BJ (cell line): ENCODE data around the gene PKIB. TPM values are rescaled to one million over a fixed set of nuclear protein-coding genes. Genes with fewer than 3 reads are reported as not detected.

Source experiments
- CTCF ChIA-PET: fragments of 350-600 bp; formaldehyde crosslinking; extraction: SDS; loops from one replicate; lab custom pipeline; 2021; ENCODE audit warnings: antibody characterized with exemption, inconsistent platforms; lab: Yijun Ruan, JAX
- POLR2A ChIA-PET: fragments of 300-600 bp; sonication (Branson Sonifier 250); formaldehyde crosslinking; extraction: SDS; loops from one replicate; lab custom pipeline; 2021; ENCODE audit warnings: antibody characterized with exemption; lab: Charles Lee
- DNase-seq: peaks from one replicate; pipeline ENCODE4 v3.0.0-alpha.2; 2011; ENCODE audit warnings: low read depth
- H3K27me3 ChIP-seq: 2 replicates; pipeline ENCODE4 v1.6.0; 2011; ENCODE audit warnings: low read length; ENCODE audit not compliant: control insufficient read depth, insufficient read depth
- H3K36me3 ChIP-seq: 2 replicates; pipeline ENCODE4 v1.5.1; 2011; ENCODE audit warnings: low read length; ENCODE audit not compliant: control insufficient read depth, insufficient read depth
- H3K4me3 ChIP-seq: 2 replicates; pipeline ENCODE4 v1.5.1; 2011; ENCODE audit warnings: low read depth, mild to moderate bottlenecking, control low read depth, low read length
- polyA plus RNA-seq: library from polyadenylated mRNA; depleted of rRNA; stranded (reverse); fragments of >200 nt; gene quantifications from 2 replicates; pipeline ENCODE4 v1.2.3, GENCODE V29; 2011
- TF ChIP-seq, protein P1 (sequence below): IDR thresholded peaks from 2 replicates; pipeline ENCODE4 v1.5.1; 2011; ENCODE audit warnings: low read depth, mild to moderate bottlenecking, control low read depth, inconsistent platforms, low read length, moderate library complexity; ENCODE audit not compliant: insufficient read depth

PKIB gene
- polyA plus RNA-seq, 1 experiment = not detected

- POLR2A ChIA-PET = no interaction called here
- CTCF ChIA-PET = no interaction called here
- DNase-seq = no peak
- H3K27me3 ChIP-seq = peaks cover 10% of the 10 kb centered on the region
- TF ChIP-seq, protein P1, sequence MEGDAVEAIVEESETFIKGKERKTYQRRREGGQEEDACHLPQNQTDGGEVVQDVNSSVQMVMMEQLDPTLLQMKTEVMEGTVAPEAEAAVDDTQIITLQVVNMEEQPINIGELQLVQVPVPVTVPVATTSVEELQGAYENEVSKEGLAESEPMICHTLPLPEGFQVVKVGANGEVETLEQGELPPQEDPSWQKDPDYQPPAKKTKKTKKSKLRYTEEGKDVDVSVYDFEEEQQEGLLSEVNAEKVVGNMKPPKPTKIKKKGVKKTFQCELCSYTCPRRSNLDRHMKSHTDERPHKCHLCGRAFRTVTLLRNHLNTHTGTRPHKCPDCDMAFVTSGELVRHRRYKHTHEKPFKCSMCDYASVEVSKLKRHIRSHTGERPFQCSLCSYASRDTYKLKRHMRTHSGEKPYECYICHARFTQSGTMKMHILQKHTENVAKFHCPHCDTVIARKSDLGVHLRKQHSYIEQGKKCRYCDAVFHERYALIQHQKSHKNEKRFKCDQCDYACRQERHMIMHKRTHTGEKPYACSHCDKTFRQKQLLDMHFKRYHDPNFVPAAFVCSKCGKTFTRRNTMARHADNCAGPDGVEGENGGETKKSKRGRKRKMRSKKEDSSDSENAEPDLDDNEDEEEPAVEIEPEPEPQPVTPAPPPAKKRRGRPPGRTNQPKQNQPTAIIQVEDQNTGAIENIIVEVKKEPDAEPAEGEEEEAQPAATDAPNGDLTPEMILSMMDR = no peak
- no peak overlapping the region for H3K4me3 ChIP-seq
- H3K36me3 ChIP-seq = no peaks in the 10 kb centered on the region
These were observed 2.6 kb downstream of the PKIB start for GRCh38 chr6:122612838-122613237.

DNA sequence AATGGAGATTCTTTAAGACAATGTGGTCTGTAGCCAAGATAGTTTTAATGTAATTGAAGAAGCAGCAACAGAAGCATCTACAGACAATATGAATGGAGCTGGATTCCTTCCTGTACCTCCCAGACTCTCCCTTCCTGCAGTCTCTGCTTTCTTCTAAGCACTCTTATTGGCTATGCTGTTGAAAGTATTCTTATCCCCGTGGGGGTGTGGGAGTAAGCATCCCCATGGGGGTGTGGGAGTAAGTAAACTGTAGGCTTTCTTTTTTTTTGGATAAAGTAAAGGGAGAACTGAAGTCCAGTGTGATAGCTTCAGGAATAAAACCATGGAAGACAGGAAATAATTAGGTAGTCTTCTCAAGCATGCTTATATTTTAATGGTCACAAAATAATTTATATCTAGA is 4.1 kb downstream of the PKIB start:
- no peaks in the 10 kb centered on the region for H3K36me3 ChIP-seq
- DNase-seq = no peak
- POLR2A ChIA-PET = no interaction called here
- H3K4me3 ChIP-seq = no peak overlapping the region
- H3K27me3 ChIP-seq = peaks cover 10% of the 10 kb centered on the region
- CTCF ChIA-PET = no interaction called here
- TF ChIP-seq, protein P1 = no peak

DNA sequence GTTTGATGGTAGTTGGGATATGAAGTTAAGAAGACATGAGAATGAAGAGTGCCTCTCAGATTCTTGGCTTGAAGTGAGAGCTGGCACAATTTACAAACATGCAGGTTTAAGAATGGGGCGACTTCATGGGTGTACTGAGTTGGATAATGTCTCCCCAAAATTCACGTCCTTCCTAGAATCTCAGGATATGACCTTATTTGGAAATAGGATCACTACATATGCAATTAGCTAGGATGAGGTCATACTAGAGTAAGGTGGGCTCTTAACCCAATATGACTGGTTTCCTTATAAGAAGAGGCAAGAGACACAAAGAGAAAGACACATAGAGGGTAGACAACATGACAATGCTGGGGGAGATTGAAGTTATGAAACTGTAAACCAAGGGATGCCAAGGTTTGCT is 5.2 kb downstream of the PKIB start:
- POLR2A ChIA-PET = no interaction called here
- DNase-seq = no peak
- Histone ChIP-seq H3K4me3 (no peak overlapping the region), H3K27me3 (peaks cover 10% of the 10 kb centered on the region), H3K36me3 (no peaks in the 10 kb centered on the region)
- CTCF ChIA-PET = no interaction called here
- TF ChIP-seq, protein P1 = no peak

DNA sequence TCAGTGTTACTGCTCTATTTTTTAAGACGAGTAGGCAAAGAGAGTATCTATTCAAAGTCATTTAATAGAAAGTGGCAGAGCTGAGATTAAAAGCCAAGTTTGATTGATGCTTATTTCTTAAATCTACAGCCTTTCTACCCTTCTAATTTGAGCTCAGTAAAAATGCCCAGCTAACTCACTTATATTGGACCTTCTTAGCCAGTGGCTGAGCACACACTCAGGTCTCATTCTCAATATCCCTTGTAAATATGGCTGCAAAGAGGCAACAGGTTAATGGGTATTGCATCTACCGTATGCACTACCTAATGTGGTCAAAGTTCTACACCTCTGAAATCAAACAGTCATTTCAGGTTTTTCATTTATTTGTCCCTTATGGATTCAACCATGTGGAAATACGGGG is 6.7 kb downstream of the PKIB start:
- Histone ChIP-seq H3K36me3 (no peaks in the 10 kb centered on the region), H3K4me3 (no peak overlapping the region), H3K27me3 (no peaks in the 10 kb centered on the region)
- no peak for DNase-seq
- POLR2A ChIA-PET = interaction anchor here (0.6 kb wide), 1 partner anchor 10 kb away, joined by 9 read pairs; no protein-coding TSS in a partner anchor
- TF ChIP-seq, protein P1 = no peak
- CTCF ChIA-PET = no interaction called here

- no peak overlapping the region for H3K4me3 ChIP-seq
- CTCF ChIA-PET = no interaction called here
- TF ChIP-seq, protein P1 = no peak
These were observed 9.1 kb downstream of the PKIB start for GRCh38 chr6:122619309-122619708.

More at GRCh38 chr6:122619309-122619708, 9.1 kb downstream of the PKIB start:
- POLR2A ChIA-PET = no interaction called here
- no peak for DNase-seq
- Histone ChIP-seq H3K27me3 (no peaks in the 10 kb centered on the region), H3K36me3 (no peaks in the 10 kb centered on the region)
